ENCODE results near the gene EHBP1.
A peak's percentile ranks its signal among the peaks of the same experiment; 100 is the strongest.

Gene EHBP1

GRCh38 chr2:62941413-62941812 is 235.9 kb downstream of the EHBP1 start:
- H3K4me1 ChIP-seq (ENCODE audit: insufficient read depth, low read length, poor library complexity, severe bottlenecking): no peaks in the 10 kb centered on the region
- no peaks in the 10 kb centered on the region for H3K9me2 ChIP-seq (replicated peaks; ENCODE audit: low read depth, low read length)
- no peaks in the 10 kb centered on the region for H3K27me3 ChIP-seq (ENCODE audit: insufficient read depth, low read length, poor library complexity, severe bottlenecking)
- TF ChIP-seq EZH2phosphoT487 (IDR thresholded peaks at IDR 0.05; ENCODE audit: borderline replicate concordance): no peak
- TF ChIP-seq, protein P1, sequence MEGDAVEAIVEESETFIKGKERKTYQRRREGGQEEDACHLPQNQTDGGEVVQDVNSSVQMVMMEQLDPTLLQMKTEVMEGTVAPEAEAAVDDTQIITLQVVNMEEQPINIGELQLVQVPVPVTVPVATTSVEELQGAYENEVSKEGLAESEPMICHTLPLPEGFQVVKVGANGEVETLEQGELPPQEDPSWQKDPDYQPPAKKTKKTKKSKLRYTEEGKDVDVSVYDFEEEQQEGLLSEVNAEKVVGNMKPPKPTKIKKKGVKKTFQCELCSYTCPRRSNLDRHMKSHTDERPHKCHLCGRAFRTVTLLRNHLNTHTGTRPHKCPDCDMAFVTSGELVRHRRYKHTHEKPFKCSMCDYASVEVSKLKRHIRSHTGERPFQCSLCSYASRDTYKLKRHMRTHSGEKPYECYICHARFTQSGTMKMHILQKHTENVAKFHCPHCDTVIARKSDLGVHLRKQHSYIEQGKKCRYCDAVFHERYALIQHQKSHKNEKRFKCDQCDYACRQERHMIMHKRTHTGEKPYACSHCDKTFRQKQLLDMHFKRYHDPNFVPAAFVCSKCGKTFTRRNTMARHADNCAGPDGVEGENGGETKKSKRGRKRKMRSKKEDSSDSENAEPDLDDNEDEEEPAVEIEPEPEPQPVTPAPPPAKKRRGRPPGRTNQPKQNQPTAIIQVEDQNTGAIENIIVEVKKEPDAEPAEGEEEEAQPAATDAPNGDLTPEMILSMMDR (conservative IDR thresholded peaks at IDR 0.05; ENCODE audit: low read length): peak; percentile 57
- no peaks in the 10 kb centered on the region for H3K79me2 ChIP-seq (ENCODE audit: insufficient read depth, low read length)
- no peaks in the 10 kb centered on the region for H3F3A ChIP-seq (ENCODE audit: low read depth)
- H3K9ac ChIP-seq (ENCODE audit: low read depth, low read length, poor library complexity, severe bottlenecking): no peak overlapping the region
- H4K20me1 ChIP-seq (ENCODE audit: insufficient read depth, low read length, poor library complexity, severe bottlenecking): no peaks in the 10 kb centered on the region
- no peak overlapping the region for H3K4me3 ChIP-seq (ENCODE audit: low read length, poor library complexity, severe bottlenecking)
- H3K9me3 ChIP-seq (ENCODE audit: insufficient read depth, low read depth, low read length): no peaks in the 10 kb centered on the region
- no peak overlapping the region for H2AFZ ChIP-seq (ENCODE audit: low read length)
- H3K36me3 ChIP-seq (ENCODE audit: insufficient read depth, low read length): peaks cover 9% of the 10 kb centered on the region; the same call in 1 of the 2 replicates
- no peak overlapping the region for H3K4me2 ChIP-seq (ENCODE audit: low read depth, low read length, poor library complexity, severe bottlenecking)

GRCh38 chr2:62944362-62944761 is 238.8 kb downstream of the EHBP1 start:
- Histone ChIP-seq H3K4me3 (ENCODE audit: low read length, poor library complexity, severe bottlenecking) (no peak overlapping the region), H3K79me2 (ENCODE audit: insufficient read depth, low read length) (no peaks in the 10 kb centered on the region), H2AFZ (ENCODE audit: low read length) (no peak overlapping the region), H3K9me2 (replicated peaks; ENCODE audit: low read depth, low read length) (no peaks in the 10 kb centered on the region), H3K9me3 (ENCODE audit: insufficient read depth, low read depth, low read length) (no peaks in the 10 kb centered on the region), H3F3A (ENCODE audit: low read depth) (no peaks in the 10 kb centered on the region), H3K4me2 (ENCODE audit: low read depth, low read length, poor library complexity, severe bottlenecking) (no peak overlapping the region), H3K4me1 (ENCODE audit: insufficient read depth, low read length, poor library complexity, severe bottlenecking) (no peaks in the 10 kb centered on the region), H3K36me3 (ENCODE audit: insufficient read depth, low read length) (peaks cover 9% of the 10 kb centered on the region; the same call in 1 of the 2 replicates), H3K27me3 (ENCODE audit: insufficient read depth, low read length, poor library complexity, severe bottlenecking) (no peaks in the 10 kb centered on the region), H4K20me1 (ENCODE audit: insufficient read depth, low read length, poor library complexity, severe bottlenecking) (no peaks in the 10 kb centered on the region), H3K9ac (ENCODE audit: low read depth, low read length, poor library complexity, severe bottlenecking) (no peak overlapping the region)
- TF ChIP-seq EZH2phosphoT487 (IDR thresholded peaks at IDR 0.05; ENCODE audit: borderline replicate concordance): no peak
- TF ChIP-seq, protein P1 (conservative IDR thresholded peaks at IDR 0.05; ENCODE audit: low read length): no peak

- H3K9ac ChIP-seq (ENCODE audit: low read depth, low read length, poor library complexity, severe bottlenecking): no peak overlapping the region
- no peaks in the 10 kb centered on the region for H3K27me3 ChIP-seq (ENCODE audit: insufficient read depth, low read length, poor library complexity, severe bottlenecking)
- H3K36me3 ChIP-seq (ENCODE audit: insufficient read depth, low read length): peaks cover 9% of the 10 kb centered on the region; the same call in 1 of the 2 replicates
- H3K79me2 ChIP-seq (ENCODE audit: insufficient read depth, low read length): no peaks in the 10 kb centered on the region
- no peak overlapping the region for H3K4me2 ChIP-seq (ENCODE audit: low read depth, low read length, poor library complexity, severe bottlenecking)
- H3K4me3 ChIP-seq (ENCODE audit: low read length, poor library complexity, severe bottlenecking): no peak overlapping the region
- H2AFZ ChIP-seq (ENCODE audit: low read length): no peak overlapping the region
- H3K9me3 ChIP-seq (ENCODE audit: insufficient read depth, low read depth, low read length): no peaks in the 10 kb centered on the region
- TF ChIP-seq, protein P1 (conservative IDR thresholded peaks at IDR 0.05; ENCODE audit: low read length): no peak
- TF ChIP-seq EZH2phosphoT487 (IDR thresholded peaks at IDR 0.05; ENCODE audit: borderline replicate concordance): no peak
- H3K4me1 ChIP-seq (ENCODE audit: insufficient read depth, low read length, poor library complexity, severe bottlenecking): no peaks in the 10 kb centered on the region
- H3K9me2 ChIP-seq (replicated peaks; ENCODE audit: low read depth, low read length): no peaks in the 10 kb centered on the region
- H4K20me1 ChIP-seq (ENCODE audit: insufficient read depth, low read length, poor library complexity, severe bottlenecking): no peaks in the 10 kb centered on the region
- no peaks in the 10 kb centered on the region for H3F3A ChIP-seq (ENCODE audit: low read depth)
These were observed 241.9 kb downstream of the EHBP1 start for GRCh38 chr2:62947403-62947802.
